Right lobe of liver (tissue), 4 donors: ENCODE measurements around the gene CYB5D1.

Experiments
- POLR2A ChIP-seq: fragments of 450-650 bp; IDR thresholded peaks from one replicate; pipeline ENCODE4 v1.6.1; 2017; ENCODE audit warnings: antibody characterized with exemption, mild to moderate bottlenecking
- TF ChIP-seq, protein P1 (sequence below), 4 donors: fragments of 200-600 bp in 3 of 4; fragments of 450-650 bp in 1 of 4; IDR thresholded peaks; one replicate each; pipeline versions ENCODE4 v1.5.1 to v1.8.0; 2016 to 2022; ENCODE audit warnings: antibody characterized with exemption in 4 of 4, mild to moderate bottlenecking in 2 of 4
- donor health status: DM: no; HTN: no; CAD: no.
- donor health status: DM: no; HTN: no; CAD: no.
- donor health status: DM: no; HTN: yes; CAD: no.

DNA sequence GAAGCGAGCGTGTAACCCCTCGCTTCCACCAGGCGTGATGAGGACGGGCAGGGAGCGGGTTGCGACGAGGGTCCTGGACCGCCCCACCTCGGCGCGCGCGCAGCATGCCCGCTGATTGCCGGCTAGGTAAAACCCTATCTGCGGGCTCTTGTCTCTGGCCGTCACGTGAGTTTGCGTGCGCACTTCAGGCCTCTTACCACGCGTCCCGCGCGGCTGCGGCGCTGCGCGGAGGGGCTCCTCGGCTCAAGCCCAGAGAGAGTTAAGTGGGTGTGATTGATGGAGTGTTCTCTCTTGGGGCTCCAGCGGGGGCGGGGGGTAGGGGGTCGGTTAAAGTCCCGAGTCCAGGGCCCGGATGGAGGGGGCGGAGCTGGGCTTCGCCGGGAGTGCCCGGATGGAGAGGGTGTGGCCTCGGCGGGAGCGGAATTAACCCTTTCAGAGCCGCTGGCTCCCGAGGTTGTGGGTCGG, 15.9 kb upstream of the CYB5D1 start:
- TF ChIP-seq, protein P1, sequence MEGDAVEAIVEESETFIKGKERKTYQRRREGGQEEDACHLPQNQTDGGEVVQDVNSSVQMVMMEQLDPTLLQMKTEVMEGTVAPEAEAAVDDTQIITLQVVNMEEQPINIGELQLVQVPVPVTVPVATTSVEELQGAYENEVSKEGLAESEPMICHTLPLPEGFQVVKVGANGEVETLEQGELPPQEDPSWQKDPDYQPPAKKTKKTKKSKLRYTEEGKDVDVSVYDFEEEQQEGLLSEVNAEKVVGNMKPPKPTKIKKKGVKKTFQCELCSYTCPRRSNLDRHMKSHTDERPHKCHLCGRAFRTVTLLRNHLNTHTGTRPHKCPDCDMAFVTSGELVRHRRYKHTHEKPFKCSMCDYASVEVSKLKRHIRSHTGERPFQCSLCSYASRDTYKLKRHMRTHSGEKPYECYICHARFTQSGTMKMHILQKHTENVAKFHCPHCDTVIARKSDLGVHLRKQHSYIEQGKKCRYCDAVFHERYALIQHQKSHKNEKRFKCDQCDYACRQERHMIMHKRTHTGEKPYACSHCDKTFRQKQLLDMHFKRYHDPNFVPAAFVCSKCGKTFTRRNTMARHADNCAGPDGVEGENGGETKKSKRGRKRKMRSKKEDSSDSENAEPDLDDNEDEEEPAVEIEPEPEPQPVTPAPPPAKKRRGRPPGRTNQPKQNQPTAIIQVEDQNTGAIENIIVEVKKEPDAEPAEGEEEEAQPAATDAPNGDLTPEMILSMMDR (IDR thresholded peaks at IDR 0.05), result no peak
- no peak for TF ChIP-seq POLR2A
